K562 (cell line): ENCODE results near the gene SLAMF8. TPM values are rescaled to one million over a fixed set of nuclear protein-coding genes. Genes with fewer than 3 reads are reported as not detected.

Experiments
- ARID3A ChIP-seq: IDR thresholded peaks from 2 replicates; pipeline ENCODE4 v1.6.1; 2012; ENCODE audit warnings: low read depth, low read length, improper control_type of control experiment, borderline replicate concordance
- CREB5 ChIP-seq: fragments of 250-450 bp; sonication (Bioruptor Pico); IDR thresholded peaks from 2 replicates; pipeline ENCODE4 v1.5.0; 2020; ENCODE audit warnings: mild to moderate bottlenecking
- CUX1 ChIP-seq: fragments of 200-800 bp; sonication (Bioruptor generic); IDR thresholded peaks from 2 replicates; pipeline ENCODE4 v1.6.1; 2016; ENCODE audit warnings: missing genetic modification characterization, missing compliant biosample characterization
- EWSR1 ChIP-seq: fragments of 450-650 bp; IDR thresholded peaks from 2 replicates; pipeline ENCODE4 v1.6.1; 2018; ENCODE audit warnings: borderline replicate concordance, mild to moderate bottlenecking, low read depth, moderate library complexity; ENCODE audit not compliant: partially characterized antibody
- FOSL1 ChIP-seq: fragments of 200-800 bp; sonication (Bioruptor generic); conservative IDR thresholded peaks from 2 replicates; pipeline ENCODE4 v1.6.1; 2016; ENCODE audit warnings: missing genetic modification characterization, missing compliant biosample characterization
- HDAC8 ChIP-seq: fragments of 450-650 bp; IDR thresholded peaks from 2 replicates; pipeline ENCODE4 v1.6.1; 2016; ENCODE audit warnings: mild to moderate bottlenecking, missing genetic modification characterization, moderate library complexity, missing compliant biosample characterization
- HMGN3 ChIP-seq: IDR thresholded peaks from 2 replicates; pipeline ENCODE4 v1.6.1; 2011; ENCODE audit warnings: borderline replicate concordance, low read depth, mild to moderate bottlenecking, mixed read lengths, low read length; ENCODE audit not compliant: insufficient read length; ENCODE audit errors: extremely low read depth
- HOMEZ ChIP-seq: fragments of 250-450 bp; sonication (Bioruptor Pico); IDR thresholded peaks from 2 replicates; pipeline ENCODE4 v1.4.0; 2020; ENCODE audit warnings: mild to moderate bottlenecking, moderate library complexity
- KDM2B ChIP-seq: fragments of 250-450 bp; sonication (Bioruptor Pico); IDR thresholded peaks from 2 replicates; pipeline ENCODE4 v1.8.0; 2021; ENCODE audit warnings: mild to moderate bottlenecking, moderate library complexity
- MEF2A ChIP-seq: IDR thresholded peaks from 2 replicates; pipeline ENCODE4 v1.6.1; 2011; ENCODE audit warnings: low read depth, mild to moderate bottlenecking, low read length, moderate library complexity; ENCODE audit not compliant: control insufficient read depth
- NCOR1 ChIP-seq: fragments of 450-650 bp; IDR thresholded peaks from 2 replicates; pipeline ENCODE4 v1.6.1; 2016; ENCODE audit warnings: mild to moderate bottlenecking, moderate library complexity
- NEUROD1 ChIP-seq: fragments of 150-350 bp; IDR thresholded peaks from 2 replicates; pipeline ENCODE4 v1.6.1; 2014; ENCODE audit warnings: borderline replicate concordance, low read length, low read depth; ENCODE audit not compliant: partially characterized antibody
- POLR3A ChIP-seq: IDR thresholded peaks from 2 replicates; pipeline ENCODE4 v1.6.1; 2011; ENCODE audit warnings: borderline replicate concordance, mild to moderate bottlenecking, moderate library complexity; ENCODE audit not compliant: insufficient read length, insufficient read depth; ENCODE audit errors: extremely low read depth
- ZNF134 ChIP-seq: fragments of 250-450 bp; sonication (Bioruptor Pico); conservative IDR thresholded peaks from 2 replicates; pipeline ENCODE4 v1.4.0; 2020
- ZNF174 ChIP-seq: fragments of 250-450 bp; sonication (Bioruptor Pico); IDR thresholded peaks from 2 replicates; pipeline ENCODE4 v1.4.0; 2020; ENCODE audit warnings: mild to moderate bottlenecking
- ZSCAN29 ChIP-seq: fragments of 450-650 bp; IDR thresholded peaks from 2 replicates; pipeline ENCODE4 v1.6.1; 2017
- polyA plus RNA-seq, 8 experiments: library from polyadenylated mRNA; depleted of rRNA in 4 of 8; stranded (reverse) in 5 of 8; unstranded in 3 of 8; fragments of >200 nt; fragmentation: Nextera tagmentation in 2 of 8; fragmentation: Illumina TruSeq in 1 of 8; extraction: Ambion mirVana in 2 of 8; extraction: Trizol in 1 of 8; gene quantifications; 2 replicates each; pipeline versions ENCODE4 v1.2.1 to v1.2.3, GENCODE V29; 2011 to 2014; ENCODE audit warnings: inconsistent platforms in 1 of 8, missing spikeins in 1 of 8
- total RNA-seq, 7 experiments: library from RNA; depleted of rRNA in 6 of 7; stranded (reverse); fragments of >200 nt in 6 of 7; fragmentation: Illumina TruSeq in 2 of 7; extraction: Trizol in 2 of 7; gene quantifications; 2 replicates each; pipeline versions ENCODE4 v1.2.1 to v1.2.3, GENCODE V29; 2011 to 2021; ENCODE audit warnings: low replicate concordance in 1 of 7

The SLAMF8 gene
- total and polyA plus RNA-seq, 9 of the 15 experiments (the other 6 are each of a cell fraction or from before 2014, with no cell fraction given): not detected

- TF ChIP-seq FOSL1 (tag) (peak; percentile 58; the same call in 1 of the 2 replicates), ARID3A (no peak), MEF2A (no peak), NCOR1 (no peak), HMGN3 (peak; percentile 31), CREB5 (CRISPR knock-in tag) (no peak), HOMEZ (CRISPR knock-in tag) (no peak), CUX1 (CRISPR knock-in tag) (no peak), ZSCAN29 (0 out of 2 replicates have a peak, but pooled peaks have one; percentile 30), ZNF174 (CRISPR knock-in tag) (no peak), NEUROD1 (peak; percentile 71), ZNF134 (CRISPR knock-in tag) (0 out of 2 replicates have a peak, but pooled peaks have one; percentile 13), EWSR1 (no peak), KDM2B (CRISPR knock-in tag) (no peak), POLR3A (no peak), HDAC8 (tag) (0 out of 2 replicates have a peak, but pooled peaks have one; percentile 63)
These were observed 45.8 kb upstream of the SLAMF8 start, which contains the start of gene DUSP23 (continued) for GRCh38 chr1:159780583-159781582.
